GM12891 (cell line): Measurements from ENCODE around the gene HIGD2A.

ENCODE experiments used
- PAX5 ChIP-seq: IDR thresholded peaks from 2 replicates; pipeline ENCODE4 v1.6.1; 2011; ENCODE audit warnings: low read length, moderate library complexity, mild to moderate bottlenecking; ENCODE audit not compliant: insufficient read depth, severe bottlenecking
- POLR2A ChIP-seq: IDR thresholded peaks from 2 replicates; pipeline ENCODE4 v1.6.1; 2011; ENCODE audit warnings: low read depth, low read length, control low read depth
- POLR2AphosphoS5 ChIP-seq: IDR thresholded peaks from 2 replicates; pipeline ENCODE4 v1.6.1; 2011; ENCODE audit warnings: low read depth, low read length, control low read depth
- POU2F2 ChIP-seq: IDR thresholded peaks from 2 replicates; pipeline ENCODE4 v1.6.1; 2011; ENCODE audit warnings: low read depth, mild to moderate bottlenecking, control low read depth, low read length, moderate library complexity
- TAF1 ChIP-seq: IDR thresholded peaks from 2 replicates; pipeline ENCODE4 v1.6.1; 2011; ENCODE audit warnings: low read depth, low read length, control low read depth

- no peak for TF ChIP-seq POLR2A
- no peak for TF ChIP-seq POLR2AphosphoS5
- no peak for TF ChIP-seq TAF1
- no peak for TF ChIP-seq POU2F2
- no peak for TF ChIP-seq PAX5
These were observed 47.0 kb upstream of the HIGD2A start for GRCh38 chr5:176341325-176342157.
